Measurements from ENCODE around the gene C5orf46.

- TF ChIP-seq POLR2A (IDR thresholded peaks at IDR 0.05; ENCODE audit: low read length), result no peak
- TF ChIP-seq, protein P1, sequence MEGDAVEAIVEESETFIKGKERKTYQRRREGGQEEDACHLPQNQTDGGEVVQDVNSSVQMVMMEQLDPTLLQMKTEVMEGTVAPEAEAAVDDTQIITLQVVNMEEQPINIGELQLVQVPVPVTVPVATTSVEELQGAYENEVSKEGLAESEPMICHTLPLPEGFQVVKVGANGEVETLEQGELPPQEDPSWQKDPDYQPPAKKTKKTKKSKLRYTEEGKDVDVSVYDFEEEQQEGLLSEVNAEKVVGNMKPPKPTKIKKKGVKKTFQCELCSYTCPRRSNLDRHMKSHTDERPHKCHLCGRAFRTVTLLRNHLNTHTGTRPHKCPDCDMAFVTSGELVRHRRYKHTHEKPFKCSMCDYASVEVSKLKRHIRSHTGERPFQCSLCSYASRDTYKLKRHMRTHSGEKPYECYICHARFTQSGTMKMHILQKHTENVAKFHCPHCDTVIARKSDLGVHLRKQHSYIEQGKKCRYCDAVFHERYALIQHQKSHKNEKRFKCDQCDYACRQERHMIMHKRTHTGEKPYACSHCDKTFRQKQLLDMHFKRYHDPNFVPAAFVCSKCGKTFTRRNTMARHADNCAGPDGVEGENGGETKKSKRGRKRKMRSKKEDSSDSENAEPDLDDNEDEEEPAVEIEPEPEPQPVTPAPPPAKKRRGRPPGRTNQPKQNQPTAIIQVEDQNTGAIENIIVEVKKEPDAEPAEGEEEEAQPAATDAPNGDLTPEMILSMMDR (IDR thresholded peaks at IDR 0.05), result no peak
- TF ChIP-seq ZC3H11A (IDR thresholded peaks at IDR 0.05), result no peak
- TF ChIP-seq HDAC2 (IDR thresholded peaks at IDR 0.05), result no peak
- no peak for TF ChIP-seq MAZ (IDR thresholded peaks at IDR 0.05; ENCODE audit: borderline replicate concordance, low read depth, low read length)
- TF ChIP-seq REST (IDR thresholded peaks at IDR 0.05), result no peak
- no peak for TF ChIP-seq RCOR1 (IDR thresholded peaks at IDR 0.05; ENCODE audit: low read depth, low read length)
Observed at GRCh38 chr5:147851578-147851977, 54.8 kb downstream of the C5orf46 start.

All from A549 (cell line).